Subcutaneous abdominal adipose tissue (tissue), 5 donors: ENCODE data around the gene RSPO3.

Experiments used
- H3K27ac ChIP-seq: one replicate; pipeline ENCODE4 v1.7.0; 2013; ENCODE audit warnings: low read depth, mild to moderate bottlenecking, inconsistent platforms, low read length, moderate library complexity
- H3K27me3 ChIP-seq, 5 donors: one replicate each; pipeline ENCODE4 v1.7.0; 2013; ENCODE audit warnings: low read length in 5 of 5, inconsistent platforms in 1 of 5; ENCODE audit not compliant: control insufficient read depth in 5 of 5, insufficient read depth in 4 of 5
- H3K36me3 ChIP-seq, 5 donors: one replicate each; pipeline ENCODE4 v1.7.0; 2013; ENCODE audit warnings: low read length in 5 of 5; ENCODE audit not compliant: control insufficient read depth in 5 of 5, insufficient read depth in 5 of 5
- H3K4me1 ChIP-seq, 5 donors: one replicate each; pipeline ENCODE4 v1.7.0; 2013; ENCODE audit warnings: low read length in 5 of 5, mild to moderate bottlenecking in 3 of 5, moderate library complexity in 1 of 5; ENCODE audit not compliant: control insufficient read depth in 5 of 5, insufficient read depth in 5 of 5
- H3K4me3 ChIP-seq, 5 donors: one replicate each; pipeline ENCODE4 v1.7.0; 2013; ENCODE audit warnings: low read length in 5 of 5, low read depth in 1 of 5
- H3K9ac ChIP-seq, 5 donors: one replicate each; pipeline ENCODE4 v1.7.0; 2013; ENCODE audit warnings: low read length in 5 of 5, mild to moderate bottlenecking in 4 of 5, moderate library complexity in 3 of 5
- H3K9me3 ChIP-seq, 5 donors: one replicate each; pipeline ENCODE4 v1.7.0; 2013; ENCODE audit warnings: low read length in 5 of 5; ENCODE audit not compliant: control insufficient read depth in 5 of 5
- donor health status: healthy.
- donor health status: healthy.
- donor health status: healthy.
- donor health status: healthy.
- donor health status: healthy.

RSPO3 gene

DNA sequence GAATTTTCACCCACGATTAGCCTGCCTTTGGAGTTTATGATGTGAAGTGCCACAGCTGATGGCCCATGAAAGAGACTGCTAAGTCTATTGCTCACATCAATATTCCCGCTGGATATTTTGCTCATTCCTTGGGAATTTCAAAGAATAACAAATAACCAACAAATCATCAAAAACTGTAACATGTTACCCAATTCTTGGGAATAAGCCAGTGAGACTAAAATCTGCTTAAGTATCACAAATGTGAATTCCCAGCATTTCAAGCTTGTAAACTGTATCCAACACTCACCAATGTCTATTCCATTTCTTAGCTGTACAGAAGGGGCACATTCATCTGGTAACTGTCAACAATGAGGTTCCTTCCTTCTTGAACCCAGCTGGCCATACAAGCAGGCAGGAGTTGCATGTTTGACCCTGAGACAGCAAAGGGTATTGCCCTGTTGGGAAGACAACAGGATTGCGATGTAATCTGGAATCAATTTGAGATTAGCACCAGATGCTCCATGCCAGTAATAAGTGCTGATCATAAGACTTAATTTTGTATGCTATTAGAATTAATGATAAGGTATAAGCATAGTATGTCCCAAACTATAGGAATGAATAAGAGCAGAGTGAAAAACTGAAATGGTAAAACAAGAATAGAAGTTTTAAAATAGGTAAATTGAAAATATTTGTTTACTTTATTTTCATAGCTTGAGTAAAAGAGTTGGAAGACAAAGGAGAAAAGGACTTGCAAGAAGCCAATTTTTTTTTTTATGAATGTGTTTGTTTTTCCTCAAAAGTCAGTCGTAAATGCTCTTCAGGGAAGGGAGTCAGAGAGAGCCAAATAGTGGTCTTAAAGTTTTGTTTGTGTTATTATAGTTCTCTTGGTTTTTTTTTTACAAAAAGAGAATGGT is 58.8 kb downstream of the RSPO3 start:
- H3K27ac ChIP-seq = peak overlapping the region; percentile 79

DNA sequence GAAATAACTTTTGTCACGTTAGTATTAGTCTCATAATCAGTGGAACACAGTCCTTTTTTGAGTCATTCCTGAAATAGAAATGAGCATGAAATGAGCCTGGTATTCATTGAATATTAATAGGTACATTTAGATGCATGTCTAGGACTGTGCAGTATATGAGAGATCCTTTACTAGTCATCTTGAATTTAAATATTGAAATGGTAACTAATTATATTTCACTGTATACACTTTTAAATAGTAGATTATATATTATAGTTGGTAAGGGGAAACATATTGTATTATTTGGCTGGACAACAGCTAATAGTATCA is 59.4 kb downstream of the RSPO3 start:
- Histone ChIP-seq H3K36me3 (no peaks in the 10 kb centered on the region), H3K4me1 (peaks cover 5 to 17% (median 15%) of the 10 kb centered on the region in 5 donors), H3K9ac (no peak overlapping the region), H3K4me3 (no peak overlapping the region), H3K9me3 (peaks cover 0 to 2% (median 0%) of the 10 kb centered on the region in 5 donors), H3K27ac (peak overlapping the region; percentile 79), H3K27me3 (no peaks in the 10 kb centered on the region)

More for the DNA sequence above, 58.8 kb downstream of the RSPO3 start:
- Histone ChIP-seq H3K9me3 (peaks cover 0 to 2% (median 0%) of the 10 kb centered on the region in 5 donors), H3K36me3 (no peaks in the 10 kb centered on the region), H3K9ac (no peak overlapping the region), H3K4me1 (peaks cover 5 to 19% (median 15%) of the 10 kb centered on the region in 5 donors), H3K27me3 (no peaks in the 10 kb centered on the region), H3K4me3 (no peak overlapping the region)

DNA sequence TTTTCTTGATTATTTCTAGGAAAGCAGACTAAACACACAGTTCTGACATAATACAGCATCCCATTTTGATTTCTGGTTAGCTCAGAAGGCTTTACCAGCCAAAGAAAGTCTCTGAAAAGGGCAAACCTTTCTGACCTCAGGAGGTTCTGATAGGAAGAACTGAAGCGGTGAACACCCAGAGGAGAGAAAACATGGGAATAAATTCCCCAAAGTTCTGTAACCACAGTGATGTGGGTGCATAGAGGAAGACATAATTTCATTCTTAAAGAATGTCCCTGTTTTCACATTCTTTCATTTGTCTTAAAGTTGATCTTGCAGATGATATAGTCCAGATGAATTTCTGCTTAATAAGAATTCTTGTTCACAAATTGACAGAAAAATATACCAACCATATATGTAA is 60.3 kb downstream of the RSPO3 start:
- Histone ChIP-seq H3K4me3 (no peak overlapping the region), H3K27ac (no peak overlapping the region), H3K4me1 (peaks cover 5 to 15% (median 9%) of the 10 kb centered on the region in 5 donors), H3K36me3 (no peaks in the 10 kb centered on the region), H3K9me3 (peaks cover 0 to 2% (median 0%) of the 10 kb centered on the region in 5 donors), H3K27me3 (no peaks in the 10 kb centered on the region), H3K9ac (no peak overlapping the region)

DNA sequence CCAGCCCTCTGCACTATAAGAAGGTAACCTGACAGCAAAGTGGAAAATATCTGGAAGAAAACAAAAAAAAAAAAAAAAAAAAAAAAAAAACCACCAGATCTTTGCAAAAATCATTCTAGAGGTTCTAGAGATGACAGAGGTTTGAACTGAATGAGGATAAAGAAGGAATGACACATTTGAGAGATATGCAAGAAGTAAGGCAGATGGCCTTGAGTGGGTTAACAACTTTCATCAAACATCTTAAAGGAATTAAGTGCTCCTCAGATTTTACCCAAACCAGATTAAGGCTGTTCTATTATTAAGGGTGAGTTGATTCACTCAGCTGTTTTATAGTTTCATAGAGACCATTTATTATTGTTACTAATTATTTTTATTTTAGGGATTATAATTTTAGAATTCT is 62.0 kb downstream of the RSPO3 start:
- Histone ChIP-seq H3K4me1 (peaks cover 5 to 19% (median 10%) of the 10 kb centered on the region in 5 donors), H3K4me3 (no peak overlapping the region), H3K27me3 (no peaks in the 10 kb centered on the region), H3K36me3 (no peaks in the 10 kb centered on the region), H3K9me3 (peaks cover 0 to 2% (median 0%) of the 10 kb centered on the region in 5 donors), H3K9ac (no peak overlapping the region), H3K27ac (no peak overlapping the region)

DNA sequence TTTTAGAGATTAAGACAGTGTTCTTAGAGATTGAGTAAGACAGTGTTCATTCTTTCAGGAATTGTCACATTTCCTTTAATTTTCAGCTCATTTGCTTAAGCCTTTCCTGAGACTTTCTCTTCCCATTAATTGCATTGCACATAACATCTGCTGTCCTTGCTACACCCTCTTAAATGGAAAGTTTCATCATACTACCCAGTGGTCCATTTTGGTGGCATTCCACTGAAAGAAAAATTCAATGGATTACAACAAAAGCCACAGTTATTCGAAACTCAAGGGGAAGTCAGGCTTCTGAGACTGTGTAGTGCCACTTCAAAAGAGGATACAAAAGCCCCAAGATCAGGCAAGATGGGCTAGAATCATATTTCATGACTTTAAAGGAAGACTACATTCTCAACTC is 64.0 kb downstream of the RSPO3 start:
- H3K4me3 ChIP-seq = no peak overlapping the region
- no peak overlapping the region for H3K9ac ChIP-seq
- H3K27me3 ChIP-seq = no peaks in the 10 kb centered on the region
- peaks cover 0 to 2% (median 0%) of the 10 kb centered on the region in 5 donors for H3K9me3 ChIP-seq
- H3K36me3 ChIP-seq = no peaks in the 10 kb centered on the region
- H3K27ac ChIP-seq = no peak overlapping the region
- H3K4me1 ChIP-seq = peaks cover 0 to 10% (median 6%) of the 10 kb centered on the region in 5 donors

DNA sequence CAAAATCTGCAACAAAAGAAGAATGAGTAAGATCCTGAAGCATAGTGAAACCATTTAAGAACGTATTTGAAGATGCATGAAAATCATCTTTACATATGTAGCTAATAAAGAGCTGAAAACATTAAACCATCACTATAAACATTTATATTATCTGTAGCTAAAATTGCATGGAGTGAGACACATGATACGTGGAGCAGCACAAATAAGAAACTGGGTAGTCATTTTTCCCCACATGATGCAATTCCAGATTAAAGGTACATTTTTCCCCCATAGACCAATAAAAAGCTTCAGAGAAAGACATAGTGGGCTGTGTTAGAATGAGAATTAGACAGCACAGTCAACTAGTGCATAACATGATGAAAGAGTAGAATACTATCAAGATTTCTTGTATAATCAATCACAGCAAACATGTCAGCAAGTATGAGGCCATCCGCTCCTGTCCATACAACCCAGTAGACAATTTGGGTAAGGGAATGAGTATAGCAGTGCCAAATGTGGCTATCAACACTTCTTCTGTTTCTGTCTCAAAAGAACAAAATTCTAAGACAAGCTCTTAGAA is 67.0 kb downstream of the RSPO3 start:
- Histone ChIP-seq H3K4me3 (no peak overlapping the region), H3K27me3 (no peaks in the 10 kb centered on the region), H3K36me3 (no peaks in the 10 kb centered on the region), H3K9ac (no peak overlapping the region), H3K9me3 (peaks cover 0 to 2% (median 0%) of the 10 kb centered on the region in 5 donors), H3K4me1 (peaks cover 0 to 10% (median 5%) of the 10 kb centered on the region in 5 donors), H3K27ac (no peak overlapping the region)

DNA sequence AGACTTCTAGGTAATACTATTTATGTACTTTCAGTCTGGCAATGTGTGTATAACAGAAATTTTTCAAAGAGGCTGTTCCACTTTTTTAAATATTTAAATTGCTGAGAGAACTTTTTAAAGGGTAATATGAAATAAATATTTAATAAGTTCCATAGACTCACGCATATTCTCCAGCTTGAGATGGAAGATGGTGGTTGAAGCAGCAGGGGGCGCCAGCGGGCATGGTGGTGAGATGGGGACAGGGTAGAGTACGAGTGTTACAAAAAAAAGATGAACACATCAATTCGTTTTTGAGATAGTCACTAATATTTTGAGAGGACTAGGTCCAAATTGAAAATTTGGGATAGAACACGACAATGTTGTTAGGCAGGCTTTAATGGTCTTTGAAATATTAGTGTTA is 68.4 kb downstream of the RSPO3 start:
- Histone ChIP-seq H3K9me3 (peaks cover 0 to 2% (median 0%) of the 10 kb centered on the region in 5 donors), H3K9ac (no peak overlapping the region), H3K4me3 (no peak overlapping the region), H3K36me3 (no peaks in the 10 kb centered on the region), H3K4me1 (peaks cover 0 to 10% (median 5%) of the 10 kb centered on the region in 5 donors), H3K27me3 (no peaks in the 10 kb centered on the region), H3K27ac (no peak overlapping the region)

DNA sequence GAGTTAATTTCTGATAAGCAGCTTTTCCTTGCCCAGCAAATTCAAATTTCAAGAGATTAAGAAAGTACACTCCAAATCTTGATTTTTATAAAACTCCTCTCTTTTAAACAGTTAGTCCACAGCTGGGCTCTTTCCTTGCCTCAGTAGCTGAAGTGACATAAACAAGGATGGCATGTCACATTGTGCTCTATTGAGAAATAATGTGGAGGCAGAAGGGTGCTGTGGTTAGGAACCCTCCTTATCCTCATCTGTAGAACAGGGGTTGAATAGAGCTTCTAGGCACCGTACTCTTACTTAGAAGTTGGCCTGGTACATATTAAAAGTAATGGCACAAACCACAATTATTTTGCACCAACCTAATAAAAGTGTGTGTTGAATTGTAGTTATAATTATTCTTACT is 70.3 kb downstream of the RSPO3 start:
- H3K27ac ChIP-seq = no peak overlapping the region
- H3K4me3 ChIP-seq = no peak overlapping the region
- H3K9ac ChIP-seq = no peak overlapping the region
- H3K9me3 ChIP-seq = no peaks in the 10 kb centered on the region
- no peaks in the 10 kb centered on the region for H3K27me3 ChIP-seq
- no peaks in the 10 kb centered on the region for H3K36me3 ChIP-seq
- peaks cover 0 to 24% (median 17%) of the 10 kb centered on the region in 5 donors for H3K4me1 ChIP-seq

DNA sequence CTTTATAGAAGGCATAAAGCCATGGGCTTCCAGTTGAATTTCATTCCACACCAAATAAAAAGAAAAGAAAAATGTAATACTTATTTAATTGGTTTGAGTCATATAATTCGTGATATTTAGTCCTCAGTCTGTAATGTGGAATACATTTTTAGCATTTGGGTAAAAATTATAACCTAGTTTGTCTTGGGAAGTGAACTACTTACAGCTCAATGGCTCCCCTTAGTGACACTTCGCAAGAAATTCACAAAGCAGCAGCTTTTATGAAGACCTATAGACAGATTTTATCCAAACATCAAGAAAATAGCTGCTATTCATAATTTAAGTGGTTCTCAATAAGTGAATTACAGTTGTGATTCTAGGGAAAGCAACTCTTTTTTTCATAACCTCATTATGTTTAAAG is 72.1 kb downstream of the RSPO3 start:
- Histone ChIP-seq H3K27ac (no peak overlapping the region), H3K4me1 (peaks cover 0 to 20% (median 14%) of the 10 kb centered on the region in 5 donors), H3K9me3 (no peaks in the 10 kb centered on the region), H3K4me3 (no peak overlapping the region), H3K36me3 (no peaks in the 10 kb centered on the region), H3K9ac (no peak overlapping the region), H3K27me3 (no peaks in the 10 kb centered on the region)

DNA sequence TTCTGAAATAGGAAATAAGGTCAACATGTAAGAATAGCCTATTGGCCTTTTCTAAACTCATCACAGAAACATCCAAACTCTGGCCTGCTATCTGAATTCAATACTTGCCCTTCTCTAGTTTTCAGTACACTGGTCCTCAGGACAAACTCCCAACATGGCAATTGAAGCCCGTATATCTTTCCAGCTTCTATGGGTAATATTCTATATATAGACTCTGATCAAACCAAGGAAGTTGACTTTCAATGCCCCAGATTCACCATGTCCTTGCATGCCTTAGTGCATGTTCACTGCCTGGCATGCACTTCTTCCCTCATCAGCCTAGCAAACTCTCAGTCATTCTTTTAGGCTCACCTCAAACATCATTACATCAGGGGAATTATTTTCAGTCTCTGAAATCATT is 73.2 kb downstream of the RSPO3 start:
- Histone ChIP-seq H3K4me1 (peaks cover 0 to 14% (median 12%) of the 10 kb centered on the region in 5 donors), H3K36me3 (no peaks in the 10 kb centered on the region), H3K9ac (no peak overlapping the region), H3K4me3 (no peak overlapping the region), H3K9me3 (no peaks in the 10 kb centered on the region), H3K27me3 (no peaks in the 10 kb centered on the region), H3K27ac (no peak overlapping the region)
